Measurements from ENCODE around the gene PNCK. TPM values are rescaled to one million over a fixed set of nuclear protein-coding genes. Genes with fewer than 3 reads are reported as not detected.

Gene PNCK
- total and polyA plus RNA-seq, 2 donors (not counting 1 experiment from before 2014, with no cell fraction given): 0.33 TPM; not detected in 1

DNA sequence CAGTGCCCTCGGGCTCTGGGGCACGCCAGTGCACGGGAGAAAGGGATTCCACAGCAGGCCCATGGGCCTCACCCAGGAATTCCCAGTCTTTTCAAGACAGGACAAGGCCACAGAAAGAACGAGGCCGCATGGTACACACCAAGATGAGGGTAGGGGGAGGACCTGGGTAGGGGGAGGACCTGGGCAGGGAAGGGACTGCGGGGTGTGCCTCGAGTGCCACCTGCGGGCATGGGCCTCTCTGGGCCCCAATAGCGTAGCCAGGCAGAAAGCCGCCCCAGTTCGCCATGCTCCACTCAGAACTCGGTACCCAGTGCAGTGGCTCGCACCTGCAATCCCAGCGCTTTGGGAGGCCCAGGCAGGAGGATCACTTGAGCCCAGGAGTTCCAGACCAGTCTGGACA is 40.6 kb downstream of the PNCK start:
- Histone ChIP-seq H4K20me1 (ENCODE audit: control insufficient read depth, extremely low read depth, insufficient read depth, low read length) (no peaks in the 10 kb centered on the region), H3K9me3 (ENCODE audit: control insufficient read depth, insufficient read depth, low read depth, low read length) (no peaks in the 10 kb centered on the region), H3K36me3 (ENCODE audit: control insufficient read depth, insufficient read depth, low read length) (no peaks in the 10 kb centered on the region), H3K9ac (ENCODE audit: insufficient read depth, low read length) (no peak overlapping the region), H3K4me2 (ENCODE audit: extremely low read depth, insufficient read depth, low read length) (no peak overlapping the region), H3K27me3 (ENCODE audit: control insufficient read depth, insufficient read depth, low read length) (peaks cover 2% of the 10 kb centered on the region), H3K4me1 (ENCODE audit: control insufficient read depth, extremely low read depth, insufficient read depth, low read length) (no peaks in the 10 kb centered on the region), H3K27ac (ENCODE audit: insufficient read depth, low read length) (no peak overlapping the region), H2AFZ (ENCODE audit: low read length) (no peak overlapping the region), H3K4me3 (replicated peaks in 1 of 4; ENCODE audit: control extremely low read depth in 1 of 4, insufficient read depth in 1 of 4, low read depth in 3 of 4, low read length in 4 of 4) (no peak overlapping the region), H3K79me2 (ENCODE audit: control insufficient read depth, insufficient read depth, low read length) (no peaks in the 10 kb centered on the region)
- TF ChIP-seq, protein P1, sequence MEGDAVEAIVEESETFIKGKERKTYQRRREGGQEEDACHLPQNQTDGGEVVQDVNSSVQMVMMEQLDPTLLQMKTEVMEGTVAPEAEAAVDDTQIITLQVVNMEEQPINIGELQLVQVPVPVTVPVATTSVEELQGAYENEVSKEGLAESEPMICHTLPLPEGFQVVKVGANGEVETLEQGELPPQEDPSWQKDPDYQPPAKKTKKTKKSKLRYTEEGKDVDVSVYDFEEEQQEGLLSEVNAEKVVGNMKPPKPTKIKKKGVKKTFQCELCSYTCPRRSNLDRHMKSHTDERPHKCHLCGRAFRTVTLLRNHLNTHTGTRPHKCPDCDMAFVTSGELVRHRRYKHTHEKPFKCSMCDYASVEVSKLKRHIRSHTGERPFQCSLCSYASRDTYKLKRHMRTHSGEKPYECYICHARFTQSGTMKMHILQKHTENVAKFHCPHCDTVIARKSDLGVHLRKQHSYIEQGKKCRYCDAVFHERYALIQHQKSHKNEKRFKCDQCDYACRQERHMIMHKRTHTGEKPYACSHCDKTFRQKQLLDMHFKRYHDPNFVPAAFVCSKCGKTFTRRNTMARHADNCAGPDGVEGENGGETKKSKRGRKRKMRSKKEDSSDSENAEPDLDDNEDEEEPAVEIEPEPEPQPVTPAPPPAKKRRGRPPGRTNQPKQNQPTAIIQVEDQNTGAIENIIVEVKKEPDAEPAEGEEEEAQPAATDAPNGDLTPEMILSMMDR (conservative IDR thresholded peaks at IDR 0.05 in 1 of 2, IDR thresholded peaks at IDR 0.05 in 1 of 2; ENCODE audit: low read depth in 1 of 2, low read length in 2 of 2): no peak
- no peak for TF ChIP-seq EZH2 (IDR thresholded peaks at IDR 0.05; ENCODE audit: low read length, missing control alignments)
- no peak for DNase-seq (ENCODE audit: low read depth in 2 of 2)

DNA sequence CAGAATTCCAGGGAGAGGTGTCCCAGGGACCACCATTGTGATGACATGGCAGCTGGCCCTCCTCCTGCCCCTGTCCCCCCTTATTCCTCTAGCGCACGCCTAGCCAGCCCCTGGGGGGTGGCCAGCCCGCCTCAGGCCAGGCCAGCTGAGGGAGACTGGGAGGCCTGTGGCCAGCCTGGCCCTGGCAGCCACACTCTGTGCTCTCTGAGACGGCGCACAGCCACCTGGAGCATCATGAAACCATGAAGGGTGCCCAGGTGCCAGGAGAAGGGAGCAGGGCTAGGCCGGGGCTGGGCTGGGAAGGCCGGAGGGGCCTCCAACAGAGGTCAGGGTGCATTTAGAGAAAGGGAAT is 41.0 kb downstream of the PNCK start:
- Histone ChIP-seq H4K20me1 (ENCODE audit: control insufficient read depth, extremely low read depth, insufficient read depth, low read length) (no peaks in the 10 kb centered on the region), H2AFZ (ENCODE audit: low read length) (no peak overlapping the region), H3K4me2 (ENCODE audit: extremely low read depth, insufficient read depth, low read length) (no peak overlapping the region), H3K79me2 (ENCODE audit: control insufficient read depth, insufficient read depth, low read length) (no peaks in the 10 kb centered on the region), H3K9me3 (ENCODE audit: control insufficient read depth, insufficient read depth, low read depth, low read length) (no peaks in the 10 kb centered on the region), H3K27me3 (ENCODE audit: control insufficient read depth, insufficient read depth, low read length) (peaks cover 2% of the 10 kb centered on the region), H3K4me3 (replicated peaks in 1 of 4; ENCODE audit: control extremely low read depth in 1 of 4, insufficient read depth in 1 of 4, low read depth in 3 of 4, low read length in 4 of 4) (no peak overlapping the region), H3K36me3 (ENCODE audit: control insufficient read depth, insufficient read depth, low read length) (no peaks in the 10 kb centered on the region), H3K27ac (ENCODE audit: insufficient read depth, low read length) (no peak overlapping the region), H3K4me1 (ENCODE audit: control insufficient read depth, extremely low read depth, insufficient read depth, low read length) (no peaks in the 10 kb centered on the region), H3K9ac (ENCODE audit: insufficient read depth, low read length) (no peak overlapping the region)
- no peak for DNase-seq (ENCODE audit: low read depth in 2 of 2)
- TF ChIP-seq, protein P1 (conservative IDR thresholded peaks at IDR 0.05 in 1 of 2, IDR thresholded peaks at IDR 0.05 in 1 of 2; ENCODE audit: low read depth in 1 of 2, low read length in 2 of 2): no peak
- TF ChIP-seq EZH2 (IDR thresholded peaks at IDR 0.05; ENCODE audit: low read length, missing control alignments): no peak

DNA sequence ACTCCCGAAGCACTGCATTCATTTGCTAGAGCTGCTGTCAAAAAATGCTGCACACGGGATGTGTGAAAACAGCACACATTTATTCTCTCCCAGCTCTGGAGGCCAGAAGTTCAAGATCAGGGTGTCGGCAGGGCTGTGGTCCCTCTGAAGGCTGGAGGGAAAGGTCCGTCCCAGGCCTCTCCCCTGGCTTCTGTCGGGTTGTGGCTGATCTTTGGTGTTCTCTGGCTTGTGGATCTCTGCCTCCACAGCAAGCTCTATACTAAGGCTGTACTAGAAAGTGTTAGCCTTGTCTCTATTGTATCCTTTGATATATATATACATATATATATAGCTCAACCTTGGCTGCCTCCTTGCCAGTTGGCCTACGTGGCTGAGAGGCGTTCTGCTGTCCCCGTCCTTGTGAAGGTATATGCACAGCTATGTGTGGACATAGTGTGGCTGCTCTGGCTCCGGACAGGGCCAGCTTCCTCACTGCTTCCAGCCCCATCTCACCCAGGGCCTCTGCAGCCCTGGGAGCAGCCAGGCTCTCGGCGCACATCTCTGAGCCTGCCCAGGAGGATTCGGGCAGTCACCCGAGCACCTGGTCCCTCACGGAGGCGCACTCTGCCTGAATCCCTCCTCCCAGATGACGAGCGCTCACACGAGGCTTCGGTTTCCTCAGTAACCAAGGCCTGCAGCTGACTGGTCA is 41.6 kb downstream of the PNCK start:
- Histone ChIP-seq H3K9ac (ENCODE audit: insufficient read depth, low read length) (no peak overlapping the region), H3K27ac (ENCODE audit: insufficient read depth, low read length) (no peak overlapping the region), H3K79me2 (ENCODE audit: control insufficient read depth, insufficient read depth, low read length) (no peaks in the 10 kb centered on the region), H3K4me1 (ENCODE audit: control insufficient read depth, extremely low read depth, insufficient read depth, low read length) (no peaks in the 10 kb centered on the region), H3K9me3 (ENCODE audit: control insufficient read depth, insufficient read depth, low read depth, low read length) (no peaks in the 10 kb centered on the region), H4K20me1 (ENCODE audit: control insufficient read depth, extremely low read depth, insufficient read depth, low read length) (no peaks in the 10 kb centered on the region), H3K36me3 (ENCODE audit: control insufficient read depth, insufficient read depth, low read length) (no peaks in the 10 kb centered on the region), H3K4me2 (ENCODE audit: extremely low read depth, insufficient read depth, low read length) (no peak overlapping the region), H3K4me3 (replicated peaks in 1 of 4; ENCODE audit: control extremely low read depth in 1 of 4, insufficient read depth in 1 of 4, low read depth in 3 of 4, low read length in 4 of 4) (no peak overlapping the region), H2AFZ (ENCODE audit: low read length) (no peak overlapping the region), H3K27me3 (ENCODE audit: control insufficient read depth, insufficient read depth, low read length) (peaks cover 2% of the 10 kb centered on the region)
- TF ChIP-seq, protein P1 (conservative IDR thresholded peaks at IDR 0.05 in 1 of 2, IDR thresholded peaks at IDR 0.05 in 1 of 2; ENCODE audit: low read depth in 1 of 2, low read length in 2 of 2): no peak
- TF ChIP-seq EZH2 (IDR thresholded peaks at IDR 0.05; ENCODE audit: low read length, missing control alignments): no peak
- DNase-seq (ENCODE audit: low read depth in 2 of 2): no peak
